Gastroesophageal sphincter (tissue), 4 donors: ENCODE measurements around the gene LRRTM3. TPM values are rescaled to one million over a fixed set of nuclear protein-coding genes. Genes with fewer than 3 reads are reported as not detected.

Source experiments
- ATAC-seq: fragments of 150-250 bp; one replicate; pipeline ENCODE4 v1.9.1; 2016; ENCODE audit warnings: mild to moderate bottlenecking, moderate library complexity
- H3K27ac ChIP-seq, 4 donors: fragments of 200-600 bp; sonication (generic) in 3 of 4; 1 replicate in 3 of 4; 2 replicates in 1 of 4; pipeline ENCODE4 v1.5.1; 2016 to 2019
- H3K27me3 ChIP-seq: fragments of 200-600 bp; sonication (generic); one replicate; pipeline ENCODE4 v1.5.1; 2019
- H3K36me3 ChIP-seq, 2 donors: fragments of 200-600 bp; sonication (generic); one replicate each; pipeline ENCODE4 v1.5.1; 2019; ENCODE audit warnings: control low read depth in 1 of 2
- H3K4me1 ChIP-seq, 3 donors: fragments of 200-600 bp; sonication (generic); 1 replicate in 2 of 3; 2 replicates in 1 of 3; pipeline ENCODE4 v1.5.1; 2016 to 2019; ENCODE audit warnings: control low read depth in 2 of 3
- H3K4me3 ChIP-seq, 2 donors: fragments of 200-600 bp; sonication (generic); one replicate each; pipeline ENCODE4 v1.5.1; 2019; ENCODE audit warnings: mild to moderate bottlenecking in 1 of 2, moderate library complexity in 1 of 2
- H3K9me3 ChIP-seq, 3 donors: fragments of 200-600 bp; sonication (generic); one replicate each; pipeline ENCODE4 v1.5.1; 2017 to 2019; ENCODE audit warnings: control low read depth in 2 of 3
- EP300 ChIP-seq: sonication (generic); formaldehyde crosslinking; IDR thresholded peaks from one replicate; pipeline ENCODE4 v1.6.1; 2017; ENCODE audit warnings: antibody characterized with exemption, mild to moderate bottlenecking
- POLR2A ChIP-seq, 2 donors: fragments of 450-650 bp; IDR thresholded peaks; one replicate each; pipeline ENCODE4 v1.6.1; 2017; ENCODE audit warnings: antibody characterized with exemption in 2 of 2, mild to moderate bottlenecking in 2 of 2, moderate library complexity in 1 of 2
- POLR2AphosphoS5 ChIP-seq: sonication (generic); formaldehyde crosslinking; IDR thresholded peaks from one replicate; pipeline ENCODE4 v1.6.1; 2017; ENCODE audit warnings: antibody characterized with exemption
- WGBS, 2 donors: methylation state at CpG; one replicate each; pipeline ENCODE4 v1.1.5; 2018; ENCODE audit warnings: low coverage in 1 of 2; 5-methylcytosine and 5-hydroxymethylcytosine counted together
- total RNA-seq, 4 donors: library from RNA; depleted of rRNA; stranded (reverse); fragments of >200 nt; gene quantifications; one replicate each; pipeline ENCODE4 v1.1.0, GENCODE V29; 2016
- TF ChIP-seq, protein P1 (sequence below), 4 experiments: fragments of 200-600 bp in 2 of 4; fragments of 450-650 bp in 2 of 4; sonication (generic) in 1 of 4; IDR thresholded peaks; one replicate each; pipeline ENCODE4 v1.5.1; 2017 to 2019; ENCODE audit warnings: antibody characterized with exemption in 4 of 4, mild to moderate bottlenecking in 2 of 4, moderate library complexity in 2 of 4

LRRTM3 gene
- total RNA-seq, 4 donors from 2014 or later = 0.16 to 0.35 (median 0.20) TPM; not detected in 1

DNA sequence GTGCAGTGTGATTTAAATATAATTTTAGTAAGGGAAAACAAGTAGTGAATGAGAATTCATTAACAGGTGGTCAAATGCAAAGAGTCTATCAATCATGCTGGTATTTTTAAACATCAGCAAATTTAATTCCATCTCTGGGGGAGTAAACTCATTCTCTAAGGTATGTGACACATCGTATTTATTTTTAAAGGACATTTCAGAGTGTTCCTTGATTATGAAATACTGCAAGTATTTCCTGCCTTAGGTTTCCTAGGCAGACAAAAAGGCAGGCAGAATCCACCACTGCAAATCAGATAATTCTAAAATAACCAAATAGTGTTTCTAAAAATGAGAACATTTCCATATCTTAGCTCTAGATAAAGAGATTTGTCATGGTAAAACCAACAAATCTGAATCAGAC lies 193.8 kb downstream of the LRRTM3 start:
- ATAC-seq = no peak

DNA sequence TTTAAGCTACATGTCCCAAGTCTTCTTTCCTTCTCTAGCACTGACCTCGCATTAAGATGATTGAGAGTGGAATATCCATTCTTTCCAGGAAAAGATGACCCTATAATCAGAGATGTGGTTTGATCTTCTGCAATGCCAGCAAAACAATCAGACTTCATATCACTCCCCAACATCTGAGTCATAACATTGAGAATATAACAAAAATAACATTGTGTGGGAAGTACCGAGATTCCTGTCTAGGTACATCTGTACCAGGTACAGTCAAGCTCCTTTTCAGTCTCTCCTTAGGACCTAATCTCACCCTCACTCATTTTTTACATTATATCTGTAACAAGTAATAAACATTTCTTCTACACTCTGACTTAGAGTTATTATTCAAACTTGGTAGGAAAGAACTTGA lies 201.6 kb downstream of the LRRTM3 start:
- no peak for ATAC-seq
- H3K4me1 ChIP-seq = no peaks in the 10 kb centered on the region
- 77 to 83% methylated on average over 2 of the region's 2 CpGs for WGBS, 2 donors

More for the DNA sequence above, 193.8 kb downstream of the LRRTM3 start:
- TF ChIP-seq, protein P1, sequence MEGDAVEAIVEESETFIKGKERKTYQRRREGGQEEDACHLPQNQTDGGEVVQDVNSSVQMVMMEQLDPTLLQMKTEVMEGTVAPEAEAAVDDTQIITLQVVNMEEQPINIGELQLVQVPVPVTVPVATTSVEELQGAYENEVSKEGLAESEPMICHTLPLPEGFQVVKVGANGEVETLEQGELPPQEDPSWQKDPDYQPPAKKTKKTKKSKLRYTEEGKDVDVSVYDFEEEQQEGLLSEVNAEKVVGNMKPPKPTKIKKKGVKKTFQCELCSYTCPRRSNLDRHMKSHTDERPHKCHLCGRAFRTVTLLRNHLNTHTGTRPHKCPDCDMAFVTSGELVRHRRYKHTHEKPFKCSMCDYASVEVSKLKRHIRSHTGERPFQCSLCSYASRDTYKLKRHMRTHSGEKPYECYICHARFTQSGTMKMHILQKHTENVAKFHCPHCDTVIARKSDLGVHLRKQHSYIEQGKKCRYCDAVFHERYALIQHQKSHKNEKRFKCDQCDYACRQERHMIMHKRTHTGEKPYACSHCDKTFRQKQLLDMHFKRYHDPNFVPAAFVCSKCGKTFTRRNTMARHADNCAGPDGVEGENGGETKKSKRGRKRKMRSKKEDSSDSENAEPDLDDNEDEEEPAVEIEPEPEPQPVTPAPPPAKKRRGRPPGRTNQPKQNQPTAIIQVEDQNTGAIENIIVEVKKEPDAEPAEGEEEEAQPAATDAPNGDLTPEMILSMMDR (IDR thresholded peaks at IDR 0.05) = no peak
- TF ChIP-seq POLR2AphosphoS5 (no peak), EP300 (no peak), POLR2A (IDR thresholded peaks at IDR 0.05) (no peak)
- Histone ChIP-seq H3K9me3 (no peaks in the 10 kb centered on the region), H3K27me3 (no peaks in the 10 kb centered on the region), H3K4me1 (no peaks in the 10 kb centered on the region), H3K4me3 (no peak overlapping the region), H3K36me3 (no peaks in the 10 kb centered on the region), H3K27ac (no peak overlapping the region)
- 25 to 38% methylated on average over 1 of the region's 1 CpG for WGBS, 2 donors

GRCh38 chr10:67140641-67141040 lies 214.8 kb downstream of the LRRTM3 start:
- Histone ChIP-seq H3K4me3 (no peak overlapping the region), H3K4me1 (no peaks in the 10 kb centered on the region), H3K36me3 (no peaks in the 10 kb centered on the region), H3K9me3 (no peaks in the 10 kb centered on the region), H3K27ac (no peak overlapping the region), H3K27me3 (no peaks in the 10 kb centered on the region)
- no peak for ATAC-seq
- 27 to 45% methylated on average over 2 of the region's 2 CpGs for WGBS, 2 donors
- TF ChIP-seq POLR2A (IDR thresholded peaks at IDR 0.05) = no peak
- TF ChIP-seq POLR2AphosphoS5 = no peak
- TF ChIP-seq, protein P1 (IDR thresholded peaks at IDR 0.05) = no peak
- TF ChIP-seq EP300 = no peak

More for the DNA sequence above, 201.6 kb downstream of the LRRTM3 start:
- Histone ChIP-seq H3K36me3 (no peaks in the 10 kb centered on the region), H3K27ac (no peak overlapping the region), H3K4me3 (no peak overlapping the region), H3K27me3 (no peaks in the 10 kb centered on the region), H3K9me3 (no peaks in the 10 kb centered on the region)
- TF ChIP-seq, protein P1 (IDR thresholded peaks at IDR 0.05) = no peak
- TF ChIP-seq EP300 = no peak
- TF ChIP-seq POLR2A (IDR thresholded peaks at IDR 0.05) = no peak
- no peak for TF ChIP-seq POLR2AphosphoS5

GRCh38 chr10:67141300-67141699 lies 215.5 kb downstream of the LRRTM3 start:
- no peaks in the 10 kb centered on the region for H3K4me1 ChIP-seq
- no peaks in the 10 kb centered on the region for H3K36me3 ChIP-seq
- no peaks in the 10 kb centered on the region for H3K9me3 ChIP-seq
- 68% methylated on average over 5 to 6 of the region's 6 CpGs for WGBS, 2 donors
- no peak overlapping the region for H3K4me3 ChIP-seq
- no peak for ATAC-seq
- no peaks in the 10 kb centered on the region for H3K27me3 ChIP-seq
- no peak overlapping the region for H3K27ac ChIP-seq
- no peak for TF ChIP-seq EP300
- TF ChIP-seq, protein P1 (IDR thresholded peaks at IDR 0.05) = no peak
- TF ChIP-seq POLR2AphosphoS5 = no peak
- TF ChIP-seq POLR2A (IDR thresholded peaks at IDR 0.05) = no peak

DNA sequence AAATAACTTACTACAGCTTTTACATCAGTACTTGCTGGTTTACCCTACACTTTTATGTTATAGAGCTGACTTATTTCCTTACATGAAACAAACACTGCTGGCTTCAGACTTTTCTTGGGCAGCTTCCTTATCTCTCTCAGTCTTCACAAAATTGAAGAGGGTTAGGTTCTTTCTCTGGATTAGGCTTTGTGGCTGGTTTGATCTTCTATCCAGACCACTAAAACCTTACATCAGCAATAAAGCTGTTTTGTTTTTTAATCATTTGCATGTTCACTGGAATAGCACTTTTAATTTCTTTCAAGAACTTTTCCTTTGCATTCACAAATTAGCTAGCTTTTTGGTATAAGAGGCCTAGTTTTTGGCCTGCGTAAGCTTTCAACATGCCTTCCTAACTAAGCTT lies 218.7 kb downstream of the LRRTM3 start:
- H3K4me1 ChIP-seq = no peaks in the 10 kb centered on the region
- WGBS, 2 donors = 100% methylated on average over 1 of the region's 1 CpG
- ATAC-seq = no peak
- H3K4me3 ChIP-seq = no peak overlapping the region
- no peak overlapping the region for H3K27ac ChIP-seq
- TF ChIP-seq POLR2A (IDR thresholded peaks at IDR 0.05) (no peak), EP300 (no peak), POLR2AphosphoS5 (no peak)
- TF ChIP-seq, protein P1 (IDR thresholded peaks at IDR 0.05) = no peak
- H3K27me3 ChIP-seq = no peaks in the 10 kb centered on the region
- no peaks in the 10 kb centered on the region for H3K36me3 ChIP-seq
- H3K9me3 ChIP-seq = no peaks in the 10 kb centered on the region
